ENCODE results near the gene FHAD1. TPM values are rescaled to one million over a fixed set of nuclear protein-coding genes. Genes with fewer than 3 reads are reported as not detected.

The FHAD1 gene
- total RNA-seq, 4 donors from 2014 or later: 0.95 to 1.7 TPM; not detected in 2

DNA sequence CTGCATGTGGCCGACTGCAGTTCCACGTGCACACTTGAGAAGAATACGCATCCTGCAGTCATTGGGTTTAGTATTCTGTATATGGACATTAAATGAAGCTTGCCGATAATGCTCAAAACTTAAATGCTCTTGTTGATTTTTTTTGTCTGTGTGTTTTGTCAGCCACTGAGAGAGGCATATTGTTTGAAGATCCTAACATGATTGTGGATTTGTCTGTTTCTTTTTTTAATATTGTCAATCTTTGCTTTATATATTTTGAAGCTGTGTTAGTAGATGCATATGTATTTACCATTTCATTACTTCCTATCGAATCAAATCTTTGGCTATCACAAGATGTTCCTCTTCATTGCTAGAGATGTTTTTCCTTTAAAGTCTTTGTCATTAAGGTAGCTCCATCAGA lies 73.2 kb downstream of the FHAD1 start:
- no peaks in the 10 kb centered on the region for H3K27me3 ChIP-seq
- no peak for DNase-seq
- H3K27ac ChIP-seq: no peak overlapping the region
- H3K36me3 ChIP-seq: no peaks in the 10 kb centered on the region
- no peaks in the 10 kb centered on the region for H3K9me3 ChIP-seq
- H3K4me1 ChIP-seq: peaks cover 0 to 18% (median 4%) of the 10 kb centered on the region in 4 donors
- no peak overlapping the region for H3K4me3 ChIP-seq
- no peak for TF ChIP-seq CTCF (IDR thresholded peaks at IDR 0.05)
- no peak for TF ChIP-seq POLR2A (IDR thresholded peaks at IDR 0.05)

- Histone ChIP-seq H3K4me3 (no peak overlapping the region), H3K36me3 (no peaks in the 10 kb centered on the region), H3K27ac (no peak overlapping the region), H3K4me1 (peaks cover 0 to 20% (median 4%) of the 10 kb centered on the region in 4 donors), H3K27me3 (no peaks in the 10 kb centered on the region), H3K9me3 (no peaks in the 10 kb centered on the region)
- TF ChIP-seq POLR2A (IDR thresholded peaks at IDR 0.05): no peak
- no peak for TF ChIP-seq CTCF (IDR thresholded peaks at IDR 0.05)
- no peak for DNase-seq
Observed at GRCh38 chr1:15321601-15322000, 74.6 kb downstream of the FHAD1 start.

DNA sequence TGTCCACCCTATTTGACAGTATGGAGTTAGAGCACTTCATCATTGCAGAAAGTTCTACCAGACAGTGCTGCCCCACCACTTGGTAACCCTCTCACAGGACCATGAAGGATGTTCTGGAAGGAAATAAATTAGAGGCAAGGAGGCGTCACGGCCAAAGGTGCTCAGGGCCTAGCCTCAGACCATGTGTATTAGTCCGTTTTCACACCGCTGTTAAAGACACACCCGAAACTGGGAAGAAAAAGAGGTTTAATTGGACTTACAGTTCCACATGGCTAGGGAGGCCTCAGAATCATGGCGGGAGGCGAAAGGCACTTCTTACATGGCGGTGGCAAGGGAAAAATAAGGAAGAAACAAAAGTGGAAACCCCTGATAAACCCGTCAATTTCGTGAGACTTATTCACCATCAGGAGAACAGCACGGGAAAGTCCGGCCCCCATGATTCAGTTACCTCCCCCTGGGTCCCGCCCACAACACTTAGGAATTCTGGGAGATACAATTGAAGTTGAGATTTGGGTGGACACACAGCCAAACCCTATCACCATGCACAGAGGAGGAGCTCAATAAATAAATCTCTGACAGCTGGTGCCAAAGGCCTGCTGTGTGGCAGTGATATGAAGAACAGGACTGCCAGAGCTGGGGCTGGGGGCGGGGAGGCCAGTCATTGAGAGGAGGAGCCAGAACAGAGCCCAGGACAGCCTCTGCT lies 75.8 kb downstream of the FHAD1 start:
- no peaks in the 10 kb centered on the region for H3K9me3 ChIP-seq
- TF ChIP-seq POLR2A (IDR thresholded peaks at IDR 0.05) (peak in 1 of 2 donors; percentile 50), CTCF (IDR thresholded peaks at IDR 0.05) (no peak)
- no peaks in the 10 kb centered on the region for H3K36me3 ChIP-seq
- H3K27ac ChIP-seq: peak overlapping the region in 2 of 4 donors; percentile 85 to 89
- DNase-seq: peak in 2 of 3 donors; percentile 82 to 89
- H3K4me3 ChIP-seq: peak overlapping the region in 2 of 4 donors; percentile 18 to 24
- peaks cover 0 to 20% (median 4%) of the 10 kb centered on the region in 4 donors for H3K4me1 ChIP-seq
- no peaks in the 10 kb centered on the region for H3K27me3 ChIP-seq

GRCh38 chr1:15323351-15323988 lies 76.4 kb downstream of the FHAD1 start:
- Histone ChIP-seq H3K4me1 (peaks cover 0 to 20% (median 4%) of the 10 kb centered on the region in 4 donors), H3K27me3 (no peaks in the 10 kb centered on the region), H3K4me3 (peak overlapping the region in 2 of 4 donors; percentile 18 to 24), H3K27ac (peak overlapping the region in 2 of 4 donors; percentile 85 to 89), H3K36me3 (no peaks in the 10 kb centered on the region), H3K9me3 (no peaks in the 10 kb centered on the region)
- peak; percentile 59 to 90 (median 79) for DNase-seq
- peak in 1 of 2 donors; percentile 5 for TF ChIP-seq POLR2A (IDR thresholded peaks at IDR 0.05)
- peak; percentile 94 to 98 (median 96) for TF ChIP-seq CTCF (IDR thresholded peaks at IDR 0.05)

DNA sequence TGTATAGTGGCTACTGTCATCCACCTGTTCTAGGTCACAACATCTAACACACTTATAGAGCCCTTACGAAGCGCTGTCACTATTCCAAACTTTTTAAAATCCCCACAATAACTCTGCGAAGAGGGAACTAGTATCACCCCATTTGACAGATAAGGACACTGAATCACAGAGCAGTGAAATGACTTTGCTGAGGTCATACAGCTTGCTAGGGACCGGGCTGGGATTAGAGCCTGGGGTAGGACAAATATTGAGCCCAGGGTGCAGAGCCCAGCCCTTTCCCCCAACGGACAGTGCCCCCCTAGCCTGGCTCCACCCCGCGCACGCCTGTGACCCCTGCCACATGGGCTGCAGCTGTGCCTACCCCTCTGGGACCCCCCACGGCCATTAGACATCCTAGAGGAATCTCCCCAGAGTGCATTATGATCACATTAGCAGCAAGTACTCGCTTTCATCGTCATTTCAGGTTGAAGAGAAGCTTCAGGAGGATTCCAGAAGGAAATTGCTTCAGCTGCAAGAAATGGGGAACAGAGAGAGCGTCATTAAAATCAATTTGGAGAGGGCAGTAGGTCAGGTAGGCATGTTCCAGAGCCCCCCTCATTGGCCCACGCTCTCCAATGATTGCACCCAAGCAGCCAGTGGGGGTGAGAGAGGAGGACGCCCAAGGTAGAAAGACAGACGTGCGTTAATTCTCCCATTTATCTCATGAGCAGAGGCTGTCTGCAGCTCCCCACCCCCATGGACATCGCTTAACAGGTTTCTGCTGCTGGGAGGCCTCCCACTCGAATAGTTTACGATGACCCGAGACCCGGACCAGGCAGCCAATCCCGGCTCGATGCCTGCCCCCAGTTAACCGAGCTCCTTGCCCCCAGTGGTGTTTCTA lies 77.2 kb downstream of the FHAD1 start:
- Histone ChIP-seq H3K4me3 (no peak overlapping the region), H3K27ac (peak overlapping the region in 2 of 4 donors; percentile 26 to 89), H3K36me3 (no peaks in the 10 kb centered on the region), H3K27me3 (no peaks in the 10 kb centered on the region), H3K4me1 (peaks cover 0 to 26% (median 4%) of the 10 kb centered on the region in 4 donors), H3K9me3 (no peaks in the 10 kb centered on the region)
- TF ChIP-seq CTCF (IDR thresholded peaks at IDR 0.05) (no peak), POLR2A (IDR thresholded peaks at IDR 0.05) (no peak)
- peak in 1 of 3 donors; percentile 51 for DNase-seq

All from Peyer's patch (tissue), 4 donors.